BLaER1 treated with 17β-estradiol and CSF1 and Interleukin-3, amounts not matched to agents 10 nM and 100 nM (cell line): ENCODE results near the gene CDHR5.

Source experiments
- H3K27ac ChIP-seq, 11 experiments: shearing (Covaris generic); formaldehyde crosslinking; 2 replicates each; pipeline ENCODE4 v1.8.1; 2022
- H3K27me3 ChIP-seq, 11 experiments: shearing (Covaris generic); formaldehyde crosslinking; 2 replicates each; pipeline ENCODE4 v1.8.1; 2022
- H3K36me3 ChIP-seq, 11 experiments: shearing (Covaris generic); formaldehyde crosslinking; 2 replicates each; pipeline ENCODE4 v1.8.1; 2022
- H3K4me1 ChIP-seq, 10 experiments: shearing (Covaris generic); formaldehyde crosslinking; 2 replicates each; pipeline ENCODE4 v1.8.1; 2022
- H3K4me2 ChIP-seq, 11 experiments: shearing (Covaris generic); formaldehyde crosslinking; 2 replicates each; pipeline ENCODE4 v1.8.1; 2022
- H3K4me3 ChIP-seq, 10 experiments: shearing (Covaris generic); formaldehyde crosslinking; 2 replicates each; pipeline ENCODE4 v1.8.1; 2022
- H3K9ac ChIP-seq, 11 experiments: shearing (Covaris generic); formaldehyde crosslinking; 2 replicates each; pipeline ENCODE4 v1.8.1; 2022
- H3K9me3 ChIP-seq, 11 experiments: shearing (Covaris generic); formaldehyde crosslinking; replicated peaks in 1 of 11; 2 replicates each; pipeline ENCODE4 v1.8.1; 2022
- H4K20me1 ChIP-seq, 11 experiments: shearing (Covaris generic); formaldehyde crosslinking; 2 replicates each; pipeline ENCODE4 v1.8.1; 2022
- Cebpa-rat ChIP-seq, 11 experiments: shearing (Covaris generic); IDR thresholded peaks; 2 replicates each; pipeline ENCODE4 v1.8.1; 2022

CDHR5 gene

DNA sequence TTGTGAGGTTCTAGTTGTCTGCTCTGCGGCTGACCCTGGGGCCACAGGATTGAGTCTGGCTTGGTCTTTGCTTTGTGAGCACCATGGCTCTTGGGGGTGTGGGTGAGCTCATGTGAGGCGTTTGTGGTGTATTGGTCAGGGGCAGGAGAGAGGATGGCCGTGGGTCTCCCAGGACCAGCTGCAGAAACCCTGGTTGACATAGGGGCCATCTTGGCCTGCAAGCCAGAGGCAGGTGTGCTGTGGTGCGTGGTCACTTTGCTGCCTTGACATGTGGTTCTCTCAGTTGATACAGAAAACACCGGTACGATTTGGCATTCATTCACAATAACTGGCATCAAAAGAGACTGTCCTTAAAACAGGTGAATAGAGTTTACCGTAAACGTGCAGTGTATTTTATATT is 37.2 kb downstream of the CDHR5 start:
- peak overlapping the region in 3 of 11 experiments; percentile 53 to 65 (median 64); a peak in 7 of 22 replicates for H3K27ac ChIP-seq
- H3K36me3 ChIP-seq: peaks cover 88 to 100% (median 96%) of the 10 kb centered on the region in 11 experiments
- TF ChIP-seq Cebpa-rat (IDR thresholded peaks at IDR 0.05): no peak
- peak overlapping the region in 5 of 11 experiments; percentile 2 to 51 (median 35); a peak in 6 of 22 replicates for H3K9ac ChIP-seq
- peak overlapping the region in 5 of 11 experiments; percentile 28 to 60 (median 50); a peak in 9 of 22 replicates for H3K4me2 ChIP-seq
- no peak overlapping the region for H3K4me3 ChIP-seq
- H4K20me1 ChIP-seq: peaks cover 77 to 100% (median 96%) of the 10 kb centered on the region in 11 experiments
- no peaks in the 10 kb centered on the region for H3K27me3 ChIP-seq
- H3K4me1 ChIP-seq: peaks cover 0 to 32% (median 7%) of the 10 kb centered on the region in 10 experiments; a peak in 11 of 20 replicates
- H3K9me3 ChIP-seq: no peaks in the 10 kb centered on the region

DNA sequence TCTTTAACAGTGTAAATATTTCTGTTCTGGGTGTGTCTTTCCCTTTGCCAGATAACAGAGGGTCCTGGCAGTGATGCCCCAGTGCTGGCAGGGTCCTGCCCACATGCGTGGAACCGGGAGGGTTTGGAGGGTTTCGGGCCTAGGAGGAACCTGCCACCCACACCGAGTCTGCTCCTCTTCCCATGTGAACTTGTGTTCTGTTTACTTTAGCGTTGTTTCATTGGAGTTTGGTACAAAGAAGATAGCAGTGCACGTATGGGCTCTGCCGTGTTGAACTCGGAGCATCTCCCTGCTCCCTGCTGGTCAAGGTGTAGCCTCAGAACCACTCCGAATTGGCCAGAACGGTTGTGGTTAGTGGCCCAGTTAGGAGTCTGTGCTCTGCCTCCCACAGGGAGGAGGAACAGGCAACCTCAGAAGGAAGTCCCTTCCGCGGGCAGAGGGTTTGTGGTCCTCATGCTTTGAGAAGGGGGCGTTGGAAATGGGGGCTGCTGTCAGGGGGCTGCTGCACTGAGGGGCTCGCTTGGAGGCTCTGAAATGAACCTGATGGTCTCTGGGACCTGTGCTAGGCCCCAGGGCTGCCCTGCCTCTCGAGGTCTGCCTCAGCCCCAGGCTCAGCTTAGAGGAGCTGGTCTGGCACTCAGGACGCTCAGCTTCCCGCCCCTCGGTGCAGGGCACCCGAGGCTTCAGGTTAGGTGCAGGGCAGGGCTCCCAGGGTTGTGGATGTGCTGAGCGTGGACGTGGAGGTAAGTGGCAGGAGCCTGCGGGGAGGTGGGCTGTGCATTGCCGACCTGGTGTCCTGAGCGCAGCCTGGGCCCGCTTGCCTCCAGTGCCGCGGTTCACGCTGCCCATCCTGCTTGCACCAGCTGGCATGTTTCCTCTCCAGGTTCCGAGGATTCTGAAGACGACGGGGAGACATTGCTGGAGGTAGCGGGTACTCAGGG is 38.1 kb downstream of the CDHR5 start:
- Histone ChIP-seq H3K36me3 (peaks cover 89 to 100% (median 98%) of the 10 kb centered on the region in 11 experiments), H3K4me1 (peaks cover 0 to 32% (median 7%) of the 10 kb centered on the region in 10 experiments; a peak in 11 of 20 replicates), H4K20me1 (peaks cover 86 to 100% (median 99%) of the 10 kb centered on the region in 11 experiments), H3K4me3 (no peak overlapping the region), H3K27ac (peak overlapping the region in 1 of 11 experiments; percentile 64; a peak in 1 of 22 replicates), H3K9me3 (no peaks in the 10 kb centered on the region), H3K4me2 (peak overlapping the region in 3 of 11 experiments; percentile 50 to 60 (median 55); a peak in 6 of 22 replicates), H3K27me3 (no peaks in the 10 kb centered on the region), H3K9ac (peak overlapping the region in 4 of 11 experiments; percentile 29 to 51 (median 42); a peak in 7 of 22 replicates)
- no peak for TF ChIP-seq Cebpa-rat (IDR thresholded peaks at IDR 0.05)

DNA sequence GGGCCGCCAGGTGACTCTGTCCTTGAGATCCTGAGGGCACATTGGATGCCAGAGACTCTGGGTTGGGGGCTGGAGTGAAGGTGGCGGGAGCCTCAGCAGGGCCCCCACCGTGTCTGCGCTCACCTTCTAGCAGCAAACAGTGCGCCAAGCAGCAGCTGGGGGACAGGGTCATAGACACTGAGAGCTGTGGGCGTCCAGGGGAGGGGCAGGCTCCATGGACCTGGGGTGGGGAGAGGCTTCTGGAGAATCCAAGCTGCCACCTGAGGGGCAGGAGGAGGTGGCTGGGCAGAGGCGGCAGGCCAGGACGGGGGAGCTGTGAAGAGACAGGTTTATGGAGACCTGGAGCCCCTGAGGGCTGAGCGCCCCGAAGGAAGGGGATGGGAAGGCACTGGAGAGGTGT is 40.5 kb downstream of the CDHR5 start:
- peaks cover 71 to 98% (median 89%) of the 10 kb centered on the region in 11 experiments for H3K36me3 ChIP-seq
- H3K27ac ChIP-seq: no peak overlapping the region
- H3K9ac ChIP-seq: no peak overlapping the region
- no peak for TF ChIP-seq Cebpa-rat (IDR thresholded peaks at IDR 0.05)
- H3K4me3 ChIP-seq: no peak overlapping the region
- peaks cover 0 to 44% (median 20%) of the 10 kb centered on the region in 10 experiments; a peak in 15 of 20 replicates for H3K4me1 ChIP-seq
- H4K20me1 ChIP-seq: peaks cover 89 to 100% (median 99%) of the 10 kb centered on the region in 11 experiments
- no peak overlapping the region for H3K4me2 ChIP-seq
- no peaks in the 10 kb centered on the region for H3K27me3 ChIP-seq
- H3K9me3 ChIP-seq: no peaks in the 10 kb centered on the region

DNA sequence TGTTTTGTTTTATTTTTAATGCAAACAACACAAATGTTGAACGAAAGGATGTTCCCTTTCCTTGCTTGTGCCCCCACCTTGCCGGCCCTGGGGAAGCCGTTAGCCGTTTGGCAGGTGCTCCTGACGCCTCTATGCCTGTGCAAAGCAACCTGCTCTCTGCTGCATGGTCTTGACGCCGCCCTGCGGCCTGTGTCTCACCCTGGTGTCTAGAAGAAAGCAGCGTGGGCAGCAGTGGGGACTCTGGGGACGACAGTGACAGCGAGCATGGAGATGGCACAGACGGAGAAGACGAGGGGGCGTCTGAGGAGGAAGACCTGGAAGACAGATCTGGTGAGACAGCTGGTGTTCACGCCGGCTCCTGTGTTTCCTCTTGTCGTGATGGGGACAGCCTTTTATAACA is 43.0 kb downstream of the CDHR5 start:
- Histone ChIP-seq H3K4me3 (no peak overlapping the region), H3K4me2 (no peak overlapping the region), H4K20me1 (peaks cover 92 to 100% (median 100%) of the 10 kb centered on the region in 11 experiments), H3K9ac (0 out of 22 replicates have a peak overlapping the region, but pooled peaks of 3 of the 11 experiments have one; percentile 4 to 31 (median 15)), H3K36me3 (peaks cover 49 to 92% (median 75%) of the 10 kb centered on the region in 11 experiments), H3K27me3 (no peaks in the 10 kb centered on the region), H3K9me3 (no peaks in the 10 kb centered on the region), H3K4me1 (peaks cover 19 to 42% (median 34%) of the 10 kb centered on the region in 10 experiments), H3K27ac (no peak overlapping the region)
- no peak for TF ChIP-seq Cebpa-rat (IDR thresholded peaks at IDR 0.05)

DNA sequence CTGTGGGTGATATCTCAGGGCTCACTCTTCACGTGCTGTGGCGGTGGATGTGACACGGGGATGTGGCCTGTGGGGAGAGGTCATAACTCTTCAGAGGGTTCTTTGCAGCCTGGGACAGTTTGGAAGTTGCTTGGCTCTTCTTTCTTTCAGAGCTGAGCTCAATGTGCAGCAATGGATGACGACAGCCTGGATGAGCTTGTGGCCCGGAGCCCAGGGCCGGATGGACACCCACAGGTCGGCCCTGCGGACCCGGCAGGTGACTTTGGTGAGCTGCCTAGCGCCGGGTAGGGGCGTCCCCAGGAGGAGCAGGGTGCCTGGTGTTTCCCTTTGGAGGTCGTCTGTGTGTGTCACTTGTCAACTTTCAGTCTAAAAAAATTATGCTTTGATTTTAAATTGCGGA is 43.4 kb downstream of the CDHR5 start:
- H3K4me3 ChIP-seq: no peak overlapping the region
- peaks cover 19 to 37% (median 34%) of the 10 kb centered on the region in 10 experiments for H3K4me1 ChIP-seq
- H3K27ac ChIP-seq: no peak overlapping the region
- no peaks in the 10 kb centered on the region for H3K9me3 ChIP-seq
- H3K36me3 ChIP-seq: peaks cover 44 to 88% (median 70%) of the 10 kb centered on the region in 11 experiments
- peak overlapping the region in 5 of 11 experiments; percentile 4 to 31 (median 15); a peak in 2 of 22 replicates for H3K9ac ChIP-seq
- no peak for TF ChIP-seq Cebpa-rat (IDR thresholded peaks at IDR 0.05)
- H3K4me2 ChIP-seq: no peak overlapping the region
- peaks cover 89 to 100% (median 98%) of the 10 kb centered on the region in 11 experiments for H4K20me1 ChIP-seq
- H3K27me3 ChIP-seq: no peaks in the 10 kb centered on the region

DNA sequence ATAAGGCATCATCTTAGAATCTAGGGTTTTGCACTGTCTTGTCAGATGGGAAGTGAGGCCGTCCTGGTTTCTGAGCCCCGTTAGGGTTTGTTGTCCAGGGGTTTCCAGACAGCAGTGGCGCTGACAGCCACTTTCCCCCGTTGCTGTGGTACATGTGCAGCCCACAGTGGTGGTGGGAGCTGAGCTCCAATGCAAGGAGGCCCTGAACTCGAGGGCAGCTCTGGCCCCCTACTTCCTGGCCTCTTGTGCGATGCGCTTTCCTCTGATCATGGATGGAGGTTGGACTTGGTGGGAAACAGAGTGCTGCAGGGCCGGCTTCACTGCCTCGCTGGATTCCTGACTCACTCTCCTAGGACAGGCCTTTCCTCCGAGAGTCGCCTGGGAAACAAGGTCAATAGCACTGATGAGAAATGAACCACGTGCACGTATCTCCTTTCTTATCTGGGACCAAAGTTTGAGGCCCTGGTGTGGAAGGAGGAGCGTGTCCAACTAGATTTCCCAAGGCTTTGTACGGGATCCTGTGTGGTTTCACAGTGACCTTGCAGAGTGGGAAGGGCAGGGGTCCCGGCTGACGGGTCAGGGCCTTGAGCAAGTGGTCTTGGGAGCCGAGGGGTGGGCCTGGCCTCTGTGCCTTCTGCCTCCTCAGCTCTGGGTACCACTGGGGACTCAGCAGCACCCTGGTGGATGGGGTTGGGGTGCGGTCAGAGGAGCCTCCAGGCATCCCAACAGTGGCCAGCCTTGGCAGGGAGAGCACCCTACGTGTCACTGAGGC is 44.7 kb downstream of the CDHR5 start:
- peaks cover 36 to 74% (median 60%) of the 10 kb centered on the region in 11 experiments for H3K36me3 ChIP-seq
- H3K4me1 ChIP-seq: peaks cover 25 to 41% (median 38%) of the 10 kb centered on the region in 10 experiments
- peaks cover 78 to 92% (median 85%) of the 10 kb centered on the region in 11 experiments for H4K20me1 ChIP-seq
- H3K27me3 ChIP-seq: peaks cover 5 to 7% (median 6%) of the 10 kb centered on the region in 11 experiments; a peak in 21 of 22 replicates
- peak overlapping the region; percentile 5 to 100 (median 49); a peak in 16 of 22 replicates for H3K9ac ChIP-seq
- no peak for TF ChIP-seq Cebpa-rat (IDR thresholded peaks at IDR 0.05)
- no peak overlapping the region for H3K27ac ChIP-seq
- no peaks in the 10 kb centered on the region for H3K9me3 ChIP-seq
- H3K4me2 ChIP-seq: peak overlapping the region in 4 of 11 experiments; percentile 19 to 99 (median 58); a peak in 3 of 22 replicates
- no peak overlapping the region for H3K4me3 ChIP-seq

DNA sequence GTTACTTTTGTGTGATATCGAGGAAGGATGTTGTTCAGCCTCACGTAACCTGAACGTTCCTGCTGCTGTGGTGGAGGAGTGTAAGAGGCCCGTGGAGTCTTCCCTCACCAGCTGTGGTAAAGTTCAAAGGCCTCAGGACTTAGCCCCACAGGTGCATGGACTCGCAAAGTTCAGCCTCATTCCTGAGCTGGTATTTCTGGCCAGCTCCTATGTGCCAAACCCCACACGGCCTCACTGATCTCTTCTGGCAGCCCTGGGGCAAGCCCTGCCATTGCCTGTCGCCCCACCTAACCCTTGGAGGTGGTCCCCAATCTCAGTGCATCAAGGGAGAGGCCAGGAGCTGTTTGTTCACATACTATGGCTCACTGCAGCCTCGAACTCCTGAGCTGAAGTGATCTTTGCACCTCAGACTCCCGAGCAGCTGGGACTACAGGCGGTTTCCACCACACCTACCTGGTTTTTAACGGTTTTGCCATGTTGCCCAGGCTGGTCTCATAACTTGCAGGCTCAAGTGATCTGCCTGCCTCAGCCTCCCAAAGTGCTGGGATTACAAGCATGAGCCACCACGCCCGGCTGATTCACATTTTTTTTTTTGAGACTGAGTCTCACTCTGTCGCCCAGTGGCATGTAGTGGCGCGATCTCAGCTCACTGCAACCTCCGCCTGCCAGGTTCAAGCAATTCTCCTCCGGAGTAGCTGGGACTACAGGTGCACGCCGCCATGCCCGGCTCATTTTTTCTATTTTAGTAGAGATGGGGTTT is 46.3 kb downstream of the CDHR5 start:
- Histone ChIP-seq H3K4me3 (peak overlapping the region; percentile 82 to 100 (median 93); a peak in 18 of 20 replicates), H3K9ac (peak overlapping the region; percentile 96 to 100 (median 99); a peak in 21 of 22 replicates), H3K36me3 (peaks cover 23 to 59% (median 46%) of the 10 kb centered on the region in 11 experiments), H4K20me1 (peaks cover 65 to 82% (median 69%) of the 10 kb centered on the region in 11 experiments), H3K27me3 (peaks cover 8 to 18% (median 16%) of the 10 kb centered on the region in 11 experiments; a peak in 21 of 22 replicates), H3K9me3 (no peaks in the 10 kb centered on the region), H3K27ac (peak overlapping the region in 2 of 11 experiments; percentile 34 to 99; a peak in 1 of 22 replicates), H3K4me1 (peaks cover 40 to 55% (median 49%) of the 10 kb centered on the region in 10 experiments), H3K4me2 (peak overlapping the region; percentile 87 to 100 (median 98))
- no peak for TF ChIP-seq Cebpa-rat (IDR thresholded peaks at IDR 0.05)

DNA sequence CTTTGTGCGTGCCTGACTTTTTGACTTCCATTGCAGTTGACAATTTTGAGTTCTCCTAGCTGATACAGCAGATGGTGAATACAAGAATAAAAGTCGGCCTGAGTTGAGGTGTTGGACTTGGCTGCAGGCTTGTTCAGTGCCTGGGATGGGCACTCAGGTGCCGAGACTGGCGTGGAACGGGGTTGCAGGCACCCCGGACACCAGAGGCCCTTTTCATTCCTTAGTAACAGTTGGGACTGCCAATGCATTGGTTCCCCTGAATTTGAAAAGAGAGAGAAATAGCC is 47.2 kb downstream of the CDHR5 start:
- peaks cover 40 to 55% (median 49%) of the 10 kb centered on the region in 10 experiments for H3K4me1 ChIP-seq
- H3K9ac ChIP-seq: peak overlapping the region; percentile 96 to 100 (median 99)
- TF ChIP-seq Cebpa-rat (IDR thresholded peaks at IDR 0.05): no peak
- H3K4me3 ChIP-seq: peak overlapping the region; percentile 82 to 100 (median 93)
- H3K27ac ChIP-seq: peak overlapping the region in 10 of 11 experiments; percentile 96 to 100 (median 100); a peak in 21 of 22 replicates
- no peaks in the 10 kb centered on the region for H3K9me3 ChIP-seq
- H3K27me3 ChIP-seq: peaks cover 8 to 24% (median 16%) of the 10 kb centered on the region in 11 experiments; a peak in 21 of 22 replicates
- peaks cover 14 to 50% (median 37%) of the 10 kb centered on the region in 11 experiments for H3K36me3 ChIP-seq
- H4K20me1 ChIP-seq: peaks cover 57 to 73% (median 60%) of the 10 kb centered on the region in 11 experiments
- H3K4me2 ChIP-seq: peak overlapping the region; percentile 87 to 100 (median 98)
